ENCODE results near the gene ABHD15. TPM values are rescaled to one million over a fixed set of nuclear protein-coding genes. Genes with fewer than 3 reads are reported as not detected.
A peak's percentile ranks its signal among the peaks of the same experiment; 100 is the strongest.

Gene ABHD15
- total RNA-seq, 2 experiments from 2014 or later: 4.1 to 4.9 TPM

DNA sequence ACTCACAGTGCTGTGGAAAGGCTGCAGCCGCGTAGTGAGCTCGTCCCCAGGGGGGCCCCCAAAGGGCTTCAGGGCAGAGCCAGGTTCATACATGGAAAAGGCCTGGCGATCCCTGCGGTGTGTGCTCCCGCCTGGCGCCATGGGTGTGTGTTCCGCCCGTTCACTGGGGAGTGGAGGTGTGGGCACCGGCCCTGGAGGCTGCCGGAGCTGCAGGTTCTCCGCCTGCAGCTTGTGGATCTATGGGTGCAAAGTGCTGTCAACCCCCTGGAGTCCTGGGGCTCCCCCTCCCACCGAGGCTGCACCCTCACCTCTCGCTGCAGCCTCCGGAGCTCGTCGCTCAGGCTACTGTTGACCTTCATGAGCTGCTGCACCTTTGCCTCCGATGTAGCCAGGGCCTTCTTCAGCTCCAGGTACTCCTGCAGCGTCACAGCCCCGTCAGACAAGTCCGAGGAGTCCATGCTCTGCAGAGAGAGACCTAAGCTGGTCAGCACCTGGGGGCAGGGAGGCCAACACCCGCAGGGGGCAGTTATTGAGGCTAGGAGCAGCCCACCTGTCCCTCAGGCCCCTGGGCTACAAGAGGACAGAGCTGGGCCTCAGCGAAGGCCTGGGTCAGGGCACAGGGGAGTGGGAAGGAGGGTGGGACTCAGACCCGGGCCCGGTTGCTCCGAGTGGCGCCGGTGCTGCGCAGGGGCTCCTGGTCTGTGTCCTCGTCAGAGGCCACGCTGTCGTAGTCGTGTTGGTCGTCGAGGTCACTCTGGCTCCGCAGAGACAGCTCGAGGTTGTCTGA is 9.6 kb upstream of the ABHD15 start:
- TF ChIP-seq, protein P1, sequence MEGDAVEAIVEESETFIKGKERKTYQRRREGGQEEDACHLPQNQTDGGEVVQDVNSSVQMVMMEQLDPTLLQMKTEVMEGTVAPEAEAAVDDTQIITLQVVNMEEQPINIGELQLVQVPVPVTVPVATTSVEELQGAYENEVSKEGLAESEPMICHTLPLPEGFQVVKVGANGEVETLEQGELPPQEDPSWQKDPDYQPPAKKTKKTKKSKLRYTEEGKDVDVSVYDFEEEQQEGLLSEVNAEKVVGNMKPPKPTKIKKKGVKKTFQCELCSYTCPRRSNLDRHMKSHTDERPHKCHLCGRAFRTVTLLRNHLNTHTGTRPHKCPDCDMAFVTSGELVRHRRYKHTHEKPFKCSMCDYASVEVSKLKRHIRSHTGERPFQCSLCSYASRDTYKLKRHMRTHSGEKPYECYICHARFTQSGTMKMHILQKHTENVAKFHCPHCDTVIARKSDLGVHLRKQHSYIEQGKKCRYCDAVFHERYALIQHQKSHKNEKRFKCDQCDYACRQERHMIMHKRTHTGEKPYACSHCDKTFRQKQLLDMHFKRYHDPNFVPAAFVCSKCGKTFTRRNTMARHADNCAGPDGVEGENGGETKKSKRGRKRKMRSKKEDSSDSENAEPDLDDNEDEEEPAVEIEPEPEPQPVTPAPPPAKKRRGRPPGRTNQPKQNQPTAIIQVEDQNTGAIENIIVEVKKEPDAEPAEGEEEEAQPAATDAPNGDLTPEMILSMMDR (IDR thresholded peaks at IDR 0.05): no peak
- H3K27me3 ChIP-seq (ENCODE audit: control insufficient read depth in 1 of 2, insufficient read depth in 2 of 2, low read length in 2 of 2): no peaks in the 10 kb centered on the region
- no peak overlapping the region for H3K4me3 Mint-ChIP-seq
- ATAC-seq (ENCODE audit: poor library complexity): no peak
- peak in 1 of 14 experiments; percentile 23 for DNase-seq
- H3K27ac ChIP-seq (ENCODE audit: low read depth in 1 of 2, low read length in 2 of 2): no peak overlapping the region
- H3K36me3 Mint-ChIP-seq (ENCODE audit: low read depth): peaks cover 50% of the 10 kb centered on the region
- H3K36me3 ChIP-seq (ENCODE audit: insufficient read depth, low read length): peaks cover 77% of the 10 kb centered on the region
- intact Hi-C loops (cut with DNase I, micrococcal nuclease): loop anchor here in 1 of 2 experiments (10.0 kb wide), 1 partner anchor 898 kb away; the partner anchor contains the start of gene GOSR1
- H3K9me3 Mint-ChIP-seq: no peaks in the 10 kb centered on the region
- peaks cover 17% of the 10 kb centered on the region for H3K4me1 ChIP-seq (ENCODE audit: insufficient read depth, low read length)
- H3K27ac Mint-ChIP-seq: no peak overlapping the region
- POLR2A ChIA-PET: interaction anchor here (1.0 kb wide), 1 partner anchor 41 kb away, joined by 5 read pairs; no protein-coding TSS in a partner anchor
- CTCF ChIA-PET: interaction anchor here (1.2 to 7.8 kb wide), 3 partner anchors 15 to 41 kb away, joined by 4 to 48 read pairs (median 4); no protein-coding TSS in a partner anchor
- H3K4me3 ChIP-seq (ENCODE audit: low read length): no peak overlapping the region
- H3K9me3 ChIP-seq (ENCODE audit: control insufficient read depth in 1 of 2, insufficient read depth in 1 of 2, low read length in 2 of 2): no peaks in the 10 kb centered on the region
- H3K4me1 Mint-ChIP-seq (ENCODE audit: low read depth): peaks cover 6% of the 10 kb centered on the region
- H3K27me3 Mint-ChIP-seq: no peaks in the 10 kb centered on the region

DNA sequence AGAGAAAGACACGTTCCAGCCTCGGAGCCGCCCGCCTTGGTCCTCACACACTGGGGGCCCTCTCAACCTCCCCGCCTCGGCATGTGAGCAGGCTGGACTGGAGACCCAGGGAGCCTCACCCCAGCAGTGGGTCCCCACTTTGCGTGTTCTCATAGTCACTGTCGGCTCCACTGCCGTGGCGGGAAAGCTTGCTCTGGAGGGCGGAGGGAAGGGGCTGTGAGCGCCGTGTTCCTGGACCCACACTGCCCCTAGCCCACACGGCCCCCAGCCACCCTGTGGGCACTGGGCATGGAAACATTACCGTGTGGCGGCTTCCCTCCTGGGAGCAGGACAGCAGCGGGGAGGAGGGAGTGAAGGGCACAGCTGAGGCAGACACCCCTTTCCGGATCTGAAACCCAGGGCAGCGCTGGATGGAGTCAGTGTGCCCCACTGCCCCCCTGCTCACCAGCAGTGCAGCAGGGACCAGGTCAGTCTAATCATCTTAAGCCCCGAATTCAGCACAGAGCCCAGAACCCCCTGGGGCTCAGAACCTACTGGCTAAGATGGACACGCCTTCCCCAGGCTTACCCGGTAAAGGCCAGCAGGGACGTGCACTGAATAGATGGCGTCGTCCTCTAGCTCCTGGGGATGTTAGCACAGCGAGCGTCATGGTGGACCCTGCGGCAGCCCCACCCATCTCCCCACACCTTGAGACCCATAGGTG is 8.8 kb upstream of the ABHD15 start:
- TF ChIP-seq, protein P1 (IDR thresholded peaks at IDR 0.05): no peak
- intact Hi-C loops (cut with DNase I, micrococcal nuclease): loop anchor here in 1 of 2 experiments (10.0 kb wide), 1 partner anchor 899 kb away; the partner anchor contains the start of gene GOSR1
- Mint-ChIP-seq H3K9me3 (no peaks in the 10 kb centered on the region), H3K36me3 (ENCODE audit: low read depth) (peaks cover 50% of the 10 kb centered on the region), H3K4me1 (ENCODE audit: low read depth) (peaks cover 13% of the 10 kb centered on the region), H3K27ac (no peak overlapping the region), H3K4me3 (no peak overlapping the region), H3K27me3 (no peaks in the 10 kb centered on the region)
- no peak overlapping the region for H3K27ac ChIP-seq (ENCODE audit: low read depth in 1 of 2, low read length in 2 of 2)
- peaks cover 71% of the 10 kb centered on the region for H3K36me3 ChIP-seq (ENCODE audit: insufficient read depth, low read length)
- no peaks in the 10 kb centered on the region for H3K9me3 ChIP-seq (ENCODE audit: control insufficient read depth in 1 of 2, insufficient read depth in 1 of 2, low read length in 2 of 2)
- CTCF ChIA-PET: interaction anchor here (1.2 to 7.8 kb wide), 2 partner anchors 37 to 42 kb away, joined by 4 to 48 read pairs; no protein-coding TSS in a partner anchor
- H3K27me3 ChIP-seq (ENCODE audit: control insufficient read depth in 1 of 2, insufficient read depth in 2 of 2, low read length in 2 of 2): no peaks in the 10 kb centered on the region
- ATAC-seq (ENCODE audit: poor library complexity) (no peak), DNase-seq (peak in 1 of 14 experiments; percentile 21)
- POLR2A ChIA-PET: no interaction called here
- no peak overlapping the region for H3K4me3 ChIP-seq (ENCODE audit: low read length)
- peaks cover 13% of the 10 kb centered on the region for H3K4me1 ChIP-seq (ENCODE audit: insufficient read depth, low read length)

DNA sequence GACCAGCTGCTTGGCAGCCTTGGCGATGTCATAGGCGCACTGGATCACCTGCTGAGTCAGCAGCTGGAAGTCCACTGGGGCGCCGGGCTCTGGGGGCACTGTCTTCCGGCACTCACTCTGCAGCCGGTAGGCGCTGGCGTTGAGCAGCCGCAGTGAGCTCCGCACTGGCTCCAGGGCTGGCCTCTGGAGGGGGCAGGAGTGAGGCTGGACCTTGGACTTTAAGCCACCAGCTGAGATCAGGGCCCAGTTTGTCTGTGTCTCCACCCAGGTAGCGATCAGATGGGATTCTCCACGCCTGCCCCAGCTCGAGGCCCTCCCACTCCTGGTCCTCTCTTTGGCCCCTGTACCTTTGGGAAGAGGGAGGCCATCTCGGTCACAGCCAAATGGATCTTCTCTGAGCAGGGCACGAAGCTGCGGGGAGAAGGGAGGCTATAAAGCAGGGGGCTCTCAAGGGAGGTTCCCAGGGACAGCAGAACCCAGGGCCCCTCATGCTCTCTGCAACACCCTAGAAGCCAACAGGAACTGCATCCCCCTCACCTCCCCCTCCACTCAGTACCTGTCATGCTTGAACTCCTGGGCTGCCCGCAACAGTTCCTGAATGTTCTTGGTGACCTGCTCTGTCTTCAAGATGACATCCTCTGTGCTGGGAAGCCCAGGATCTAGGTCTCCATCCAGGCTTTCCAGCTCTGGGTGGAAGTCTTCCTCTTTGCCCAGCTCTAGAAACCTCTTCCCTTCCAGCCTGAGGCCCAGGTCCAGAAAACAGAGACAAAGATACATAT is 8.1 kb upstream of the ABHD15 start:
- ChIA-PET POLR2A (no interaction called here), CTCF (no interaction called here)
- Mint-ChIP-seq H3K27ac (peak overlapping the region; percentile 59), H3K36me3 (ENCODE audit: low read depth) (peaks cover 43% of the 10 kb centered on the region), H3K4me1 (ENCODE audit: low read depth) (peaks cover 9% of the 10 kb centered on the region), H3K9me3 (no peaks in the 10 kb centered on the region), H3K4me3 (no peak overlapping the region), H3K27me3 (no peaks in the 10 kb centered on the region)
- Histone ChIP-seq H3K27me3 (ENCODE audit: control insufficient read depth in 1 of 2, insufficient read depth in 2 of 2, low read length in 2 of 2) (no peaks in the 10 kb centered on the region), H3K4me3 (ENCODE audit: low read length) (no peak overlapping the region), H3K36me3 (ENCODE audit: insufficient read depth, low read length) (peaks cover 69% of the 10 kb centered on the region), H3K27ac (ENCODE audit: low read depth in 1 of 2, low read length in 2 of 2) (no peak overlapping the region), H3K4me1 (ENCODE audit: insufficient read depth, low read length) (peaks cover 9% of the 10 kb centered on the region), H3K9me3 (ENCODE audit: control insufficient read depth in 1 of 2, insufficient read depth in 1 of 2, low read length in 2 of 2) (no peaks in the 10 kb centered on the region)
- intact Hi-C loops (cut with DNase I, micrococcal nuclease): loop anchor here in 1 of 2 experiments (10.0 kb wide), 1 partner anchor 900 kb away; the partner anchor contains the start of gene GOSR1
- TF ChIP-seq, protein P1 (IDR thresholded peaks at IDR 0.05): no peak
- ATAC-seq (ENCODE audit: poor library complexity) (no peak), DNase-seq (peak in 1 of 14 experiments; percentile 20)

All from CD4-positive, alpha-beta T cell (primary cell).